ENCODE data around the gene CARMIL1.

CARMIL1 gene

GRCh38 chr6:25446830-25447569 lies 167.8 kb downstream of the CARMIL1 start:
- DNase-seq (ENCODE audit: low read depth) = no peak

- DNase-seq (ENCODE audit: low read depth) = no peak
These were observed 168.4 kb downstream of the CARMIL1 start for GRCh38 chr6:25447570-25447929.

GRCh38 chr6:25448965-25449538 lies 169.9 kb downstream of the CARMIL1 start:
- DNase-seq (ENCODE audit: low read depth) = no peak

GRCh38 chr6:25449774-25450173 lies 170.6 kb downstream of the CARMIL1 start:
- no peak for DNase-seq (ENCODE audit: low read depth)

GRCh38 chr6:25450469-25451198 lies 171.5 kb downstream of the CARMIL1 start:
- DNase-seq (ENCODE audit: low read depth) = no peak

- no peak for DNase-seq (ENCODE audit: low read depth)
These were observed 172.9 kb downstream of the CARMIL1 start for GRCh38 chr6:25452031-25452430.

- DNase-seq (ENCODE audit: low read depth) = no peak
These were observed 174.1 kb downstream of the CARMIL1 start for GRCh38 chr6:25453288-25453687.

GRCh38 chr6:25454136-25454535 lies 175.0 kb downstream of the CARMIL1 start:
- DNase-seq (ENCODE audit: low read depth) = no peak

- no peak for DNase-seq (ENCODE audit: low read depth)
These were observed 177.3 kb downstream of the CARMIL1 start for GRCh38 chr6:25456249-25457040.

- no peak for DNase-seq (ENCODE audit: low read depth)
These were observed 178.3 kb downstream of the CARMIL1 start for GRCh38 chr6:25457516-25457915.

GRCh38 chr6:25458485-25458884 lies 179.3 kb downstream of the CARMIL1 start:
- peak; percentile 8 for DNase-seq (ENCODE audit: low read depth)

- no peak for DNase-seq (ENCODE audit: low read depth)
These were observed 183.2 kb downstream of the CARMIL1 start for GRCh38 chr6:25462235-25462897.

GRCh38 chr6:25463441-25463840 lies 184.3 kb downstream of the CARMIL1 start:
- DNase-seq (ENCODE audit: low read depth) = no peak

GRCh38 chr6:25464225-25464624 lies 185.1 kb downstream of the CARMIL1 start:
- DNase-seq (ENCODE audit: low read depth) = no peak

GRCh38 chr6:25465941-25466340 lies 186.8 kb downstream of the CARMIL1 start:
- no peak for DNase-seq (ENCODE audit: low read depth)

GRCh38 chr6:25468881-25469280 lies 189.7 kb downstream of the CARMIL1 start:
- no peak for DNase-seq (ENCODE audit: low read depth)

GRCh38 chr6:25469797-25470388 lies 190.7 kb downstream of the CARMIL1 start:
- no peak for DNase-seq (ENCODE audit: low read depth)

- no peak for DNase-seq (ENCODE audit: low read depth)
These were observed 193.1 kb downstream of the CARMIL1 start for GRCh38 chr6:25472306-25472705.

GRCh38 chr6:25472906-25473305 lies 193.7 kb downstream of the CARMIL1 start:
- no peak for DNase-seq (ENCODE audit: low read depth)

- DNase-seq (ENCODE audit: low read depth) = no peak
These were observed 194.3 kb downstream of the CARMIL1 start for GRCh38 chr6:25473447-25473846.

GRCh38 chr6:25476126-25476525 lies 197.0 kb downstream of the CARMIL1 start:
- DNase-seq (ENCODE audit: low read depth) = no peak
